HepG2 (cell line): ENCODE data around the gene SETD1B. TPM values are rescaled to one million over a fixed set of nuclear protein-coding genes. Genes with fewer than 3 reads are reported as not detected.
A peak's percentile ranks its signal among the peaks of the same experiment; 100 is the strongest.

Source experiments
- ATAC-seq: fragments of 200-7000 bp; cut with Tn5 transposase; 3 replicates; pipeline ENCODE4 v1.9.1; 2020; ENCODE audit warnings: mild to moderate bottlenecking, moderate library complexity
- BruUV-seq: library from RNA; stranded (reverse); fragments of 400-500 nt; replicated peaks from 2 replicates; lab custom pipeline; 2021; lab: Mats Ljungman, UMichigan
- CTCF ChIA-PET: fragments of 300-600 bp; formaldehyde crosslinking; extraction: SDS; loops from one replicate; lab custom pipeline; 2021; ENCODE audit warnings: low total read pairs, inconsistent platforms, low intra/inter-chr PET ratio; lab: Yijun Ruan, JAX
- POLR2A ChIA-PET: fragments of 350-600 bp; sonication (Branson Sonifier 250); formaldehyde crosslinking; loops from one replicate; lab custom pipeline; 2020; ENCODE audit warnings: antibody characterized with exemption, inconsistent platforms; lab: Yijun Ruan, JAX
- DNase-seq: peaks from one replicate; pipeline ENCODE4 v3.0.0-alpha.2; 2015; ENCODE audit warnings: low spot score
- FAIRE-seq: peaks from 3 replicates; lab custom pipeline; 2011; peaks lifted over from hg19 to GRCh38; lab: Jason Lieb, UNC
- H2AFZ ChIP-seq: one replicate; pipeline ENCODE4 v1.6.1; 2011; ENCODE audit warnings: low read length, inconsistent platforms
- H3K27ac ChIP-seq: fragments of 300-600 bp; 3 replicates; pipeline ENCODE4 v1.8.0; 2011; ENCODE audit warnings: mixed run types, mild to moderate bottlenecking, mixed read lengths, low read length, inconsistent platforms; ENCODE audit not compliant: insufficient read depth; ENCODE audit errors: extremely low read length
- H3K27me3 ChIP-seq, 2 experiments: fragments of 200-600 bp in 1 of 2; 2 replicates in 1 of 2; 3 replicates in 1 of 2; pipeline versions ENCODE4 v1.6.0 to v1.8.0; 2011; ENCODE audit warnings: low read length in 2 of 2, mild to moderate bottlenecking in 2 of 2, moderate library complexity in 2 of 2, inconsistent platforms in 1 of 2; ENCODE audit not compliant: insufficient read depth in 2 of 2, control insufficient read depth in 1 of 2
- H3K36me3 ChIP-seq, 2 experiments: fragments of 200-600 bp in 1 of 2; replicated peaks in 1 of 2; 2 replicates in 1 of 2; 3 replicates in 1 of 2; pipeline versions ENCODE4 v1.5.1 to v1.8.0; 2011; ENCODE audit warnings: low read length in 2 of 2, inconsistent platforms in 1 of 2; ENCODE audit not compliant: insufficient read depth in 2 of 2, control insufficient read depth in 1 of 2
- H3K4me1 ChIP-seq: 2 replicates; pipeline ENCODE4 v1.5.1; 2012; ENCODE audit warnings: low read length, inconsistent platforms; ENCODE audit not compliant: insufficient read depth
- H3K4me2 ChIP-seq: 2 replicates; pipeline ENCODE4 v1.6.0; 2011; ENCODE audit warnings: low read depth, low read length, inconsistent platforms
- H3K4me3 ChIP-seq, 3 experiments: fragments of 200-600 bp in 1 of 3; sonication (generic), shearing (Covaris generic) in 1 of 3; replicated peaks in 1 of 3; 2 replicates each; pipeline ENCODE4 v1.5.1; 2011 to 2016; ENCODE audit warnings: low read length in 3 of 3, inconsistent platforms in 2 of 3, low read depth in 2 of 3, mild to moderate bottlenecking in 2 of 3, control low read depth in 1 of 3, mixed read lengths in 1 of 3; ENCODE audit not compliant: insufficient read depth in 1 of 3
- H3K79me2 ChIP-seq: one replicate; pipeline ENCODE4 v1.6.1; 2011; ENCODE audit warnings: low read length, inconsistent platforms; ENCODE audit not compliant: insufficient read depth
- H3K9ac ChIP-seq: 2 replicates; pipeline ENCODE4 v1.6.0; 2011; ENCODE audit warnings: mild to moderate bottlenecking, low read depth, low read length, inconsistent platforms; ENCODE audit not compliant: insufficient read depth
- H3K9me3 ChIP-seq: 2 replicates; pipeline ENCODE4 v1.5.1; 2012; ENCODE audit warnings: mild to moderate bottlenecking, low read length
- H4K20me1 ChIP-seq: 2 replicates; pipeline ENCODE4 v1.6.0; 2011; ENCODE audit warnings: inconsistent platforms, mild to moderate bottlenecking, low read length, moderate library complexity; ENCODE audit not compliant: insufficient read depth
- HIC2 ChIP-seq: sonication (generic); formaldehyde crosslinking; IDR thresholded peaks from 2 replicates; pipeline ENCODE4 v1.9.0; 2022; ENCODE audit warnings: low read depth, missing genetic modification reagents
- MLXIP ChIP-seq: sonication (generic); formaldehyde crosslinking; IDR thresholded peaks from 2 replicates; pipeline ENCODE4 v1.9.0; 2021; ENCODE audit warnings: missing genetic modification reagents, borderline replicate concordance
- PBX2 ChIP-seq: IDR thresholded peaks from 2 replicates; pipeline ENCODE4 v1.6.1; 2016; ENCODE audit warnings: control low read depth
- YY1 ChIP-seq: IDR thresholded peaks from 2 replicates; pipeline ENCODE4 v1.6.1; 2011; ENCODE audit warnings: low read length, low read depth, moderate library complexity, mild to moderate bottlenecking; ENCODE audit not compliant: insufficient read depth, insufficient replicate concordance
- ZBED4 ChIP-seq: sonication (generic); formaldehyde crosslinking; IDR thresholded peaks from 2 replicates; pipeline ENCODE4 v1.4.0; 2020; ENCODE audit warnings: missing genetic modification reagents, borderline replicate concordance
- ZBTB42 ChIP-seq: sonication (generic); formaldehyde crosslinking; IDR thresholded peaks from 2 replicates; pipeline ENCODE4 v1.5.0; 2020; ENCODE audit warnings: mild to moderate bottlenecking, missing genetic modification reagents
- ZNF280D ChIP-seq: sonication (generic); formaldehyde crosslinking; IDR thresholded peaks from 2 replicates; pipeline ENCODE4 v1.5.1; 2020; ENCODE audit warnings: mild to moderate bottlenecking, missing genetic modification reagents
- ZNF550 ChIP-seq: sonication (generic); formaldehyde crosslinking; IDR thresholded peaks from 2 replicates; pipeline ENCODE4 v1.4.0; 2020; ENCODE audit warnings: mild to moderate bottlenecking, missing genetic modification reagents, borderline replicate concordance
- ZNF776 ChIP-seq: sonication (generic); formaldehyde crosslinking; IDR thresholded peaks from 2 replicates; pipeline ENCODE4 v1.4.0; 2020; ENCODE audit warnings: mild to moderate bottlenecking, missing genetic modification reagents
- WGBS: methylation state at CpG from one replicate; pipeline ENCODE4 v1.1.6; 2017; ENCODE audit warnings: low lambda C conversion rate; 5-methylcytosine and 5-hydroxymethylcytosine counted together
- in situ Hi-C: cut with HindIII; loops from 2 replicates; pipeline ENCODE4 v1.10.0; 2017; ENCODE audit warnings: low pct_unique_long_range_greater_than_20kb; ENCODE audit not compliant: extremely low pct_ligation_motif_present
- intact Hi-C: fragments of 100-400 bp; cut with micrococcal nuclease; formaldehyde crosslinking; loops from one replicate; pipeline ENCODE4 v1.10.0; 2022; ENCODE audit not compliant: unreplicated experiment
- polyA plus RNA-seq, 8 experiments: library from polyadenylated mRNA; depleted of rRNA in 3 of 8; stranded (reverse) in 7 of 8; unstranded in 1 of 8; fragments of >200 nt; fragmentation: Illumina TruSeq in 4 of 8; extraction: Trizol in 4 of 8; gene quantifications; 2 replicates each; pipeline versions ENCODE4 v1.2.1 to v1.2.3, GENCODE V29; 2011 to 2016; ENCODE audit warnings: low read depth in 4 of 8, missing spikeins in 1 of 8, mixed read lengths in 1 of 8; ENCODE audit not compliant: insufficient read depth in 1 of 8
- total RNA-seq, 5 experiments: library from RNA; depleted of rRNA; stranded (reverse); fragments of >200 nt; fragmentation: Illumina TruSeq; extraction: Trizol; gene quantifications; 2 replicates each; pipeline ENCODE4 v1.2.3, GENCODE V29; 2016; ENCODE audit warnings: low read depth in 1 of 5

Gene SETD1B
- total and polyA plus RNA-seq, 2 of the 13 experiments (the other 11 are each of a cell fraction or from before 2014, with no cell fraction given): 1.1 to 1.4 TPM

GRCh38 chr12:121793440-121793837 is 10.4 kb upstream of the SETD1B start, which contains the start of gene RHOF:
Gene RHOF, minus strand, starts transcription at chr12:121793688. Its CDS starts 55 bp downstream, at chr12:121793633.
- H3K27ac ChIP-seq: peak within 1 kb of the TSS; percentile 85
- BruUV-seq: no TSS peak
- H3K9ac ChIP-seq: peak within 1 kb of the TSS; percentile 82
- ChIA-PET POLR2A (interaction anchor here (0.9 to 14.0 kb wide), 9 partner anchors 8 to 107 kb away, joined by 3 to 393 read pairs (median 6); partner anchors contain the start of genes HPD, SETD1B and TMEM120B), CTCF (interaction anchor here (1.4 to 3.9 kb wide), 6 partner anchors 15 to 101 kb away, joined by 5 to 89 read pairs (median 21); partner anchors contain the start of gene PSMD9)
- intact Hi-C loops: loop anchor here (5.0 kb wide), 1 partner anchor 96 kb away; no protein-coding TSS in a partner anchor
- no peaks in the 10 kb centered on the region for H3K9me3 ChIP-seq
- H3K4me3 ChIP-seq: peak within 1 kb of the TSS; percentile 71 to 79 (median 71)
- 50% methylated on average over 28 of the region's 36 CpGs for WGBS
- DNase-seq: no peak
- H3K79me2 ChIP-seq: peaks cover 47% of the 10 kb centered on the region
- no peaks in the 10 kb centered on the region; a peak in 3 of 5 replicates for H3K36me3 ChIP-seq
- peak within 1 kb of the TSS; percentile 95 for H3K4me2 ChIP-seq
- H3K4me1 ChIP-seq: peaks cover 92% of the 10 kb centered on the region
- H2AFZ ChIP-seq: no peak within 1 kb of the TSS
- peak; percentile 2 for ATAC-seq
- in situ Hi-C loops: loop anchor here (5.0 kb wide), 1 partner anchor 94 kb away; the partner anchor contains the start of gene PSMD9
- peaks cover 11% of the 10 kb centered on the region; the same call in 1 of the 2 replicates for H4K20me1 ChIP-seq
- no peak for FAIRE-seq
- no peaks in the 10 kb centered on the region for H3K27me3 ChIP-seq
- no peak for TF ChIP-seq ZBTB42 (CRISPR knock-in tag)
- TF ChIP-seq ZNF280D (CRISPR knock-in tag): no peak
- TF ChIP-seq ZNF776 (CRISPR knock-in tag): 0 out of 2 replicates have a peak, but pooled peaks have one; percentile 15
- TF ChIP-seq PBX2 (CRISPR knock-in tag): no peak
- 0 out of 2 replicates have a peak, but pooled peaks have one; percentile 34 for TF ChIP-seq ZNF550 (CRISPR knock-in tag)
- TF ChIP-seq YY1: peak; percentile 44
- no peak for TF ChIP-seq ZBED4 (CRISPR knock-in tag)
- no peak for TF ChIP-seq HIC2
- no peak for TF ChIP-seq MLXIP (CRISPR knock-in tag)
